ENCODE data around the gene YAF2.
A peak's percentile ranks its signal among the peaks of the same experiment; 100 is the strongest.

YAF2 gene

DNA sequence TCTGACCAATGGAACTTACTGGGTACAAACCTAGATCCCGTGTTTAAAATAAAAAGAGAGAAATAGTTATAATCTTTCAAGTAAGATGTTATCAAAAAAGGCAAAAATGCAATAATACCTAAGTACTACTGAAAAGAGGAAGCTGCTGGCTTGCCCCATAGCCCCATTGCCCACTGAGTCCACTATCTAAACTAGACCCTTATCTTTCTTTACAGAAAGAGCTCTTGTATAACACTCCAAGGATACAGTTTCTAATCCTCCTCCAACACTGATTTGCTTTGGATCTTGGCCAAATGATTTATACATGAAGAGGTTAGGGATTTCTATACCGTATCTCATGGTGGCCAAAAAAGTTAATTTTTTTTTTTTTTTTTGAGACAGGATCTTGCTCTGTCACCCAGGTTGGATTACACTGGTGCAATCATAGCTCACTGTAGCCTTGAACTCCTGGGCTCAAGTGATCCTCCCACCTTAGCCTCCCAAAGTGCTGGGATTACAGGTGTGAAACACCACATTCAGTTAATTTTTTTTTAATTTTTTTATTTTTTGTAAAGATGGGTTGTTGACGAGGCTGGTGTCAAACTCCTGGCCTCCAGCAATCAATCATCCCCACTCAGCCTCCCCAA is 96.0 kb downstream of the YAF2 start:
- Histone ChIP-seq H3K4me3 (ENCODE audit: low read depth, low read length) (no peak overlapping the region), H3K27me3 (no peaks in the 10 kb centered on the region), H3K36me3 (no peaks in the 10 kb centered on the region), H3K4me1 (no peaks in the 10 kb centered on the region), H3K9me3 (no peaks in the 10 kb centered on the region)
- TF ChIP-seq, protein P1, sequence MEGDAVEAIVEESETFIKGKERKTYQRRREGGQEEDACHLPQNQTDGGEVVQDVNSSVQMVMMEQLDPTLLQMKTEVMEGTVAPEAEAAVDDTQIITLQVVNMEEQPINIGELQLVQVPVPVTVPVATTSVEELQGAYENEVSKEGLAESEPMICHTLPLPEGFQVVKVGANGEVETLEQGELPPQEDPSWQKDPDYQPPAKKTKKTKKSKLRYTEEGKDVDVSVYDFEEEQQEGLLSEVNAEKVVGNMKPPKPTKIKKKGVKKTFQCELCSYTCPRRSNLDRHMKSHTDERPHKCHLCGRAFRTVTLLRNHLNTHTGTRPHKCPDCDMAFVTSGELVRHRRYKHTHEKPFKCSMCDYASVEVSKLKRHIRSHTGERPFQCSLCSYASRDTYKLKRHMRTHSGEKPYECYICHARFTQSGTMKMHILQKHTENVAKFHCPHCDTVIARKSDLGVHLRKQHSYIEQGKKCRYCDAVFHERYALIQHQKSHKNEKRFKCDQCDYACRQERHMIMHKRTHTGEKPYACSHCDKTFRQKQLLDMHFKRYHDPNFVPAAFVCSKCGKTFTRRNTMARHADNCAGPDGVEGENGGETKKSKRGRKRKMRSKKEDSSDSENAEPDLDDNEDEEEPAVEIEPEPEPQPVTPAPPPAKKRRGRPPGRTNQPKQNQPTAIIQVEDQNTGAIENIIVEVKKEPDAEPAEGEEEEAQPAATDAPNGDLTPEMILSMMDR (IDR thresholded peaks at IDR 0.05; ENCODE audit: low read depth, low read length), result no peak
- no peak for DNase-seq

DNA sequence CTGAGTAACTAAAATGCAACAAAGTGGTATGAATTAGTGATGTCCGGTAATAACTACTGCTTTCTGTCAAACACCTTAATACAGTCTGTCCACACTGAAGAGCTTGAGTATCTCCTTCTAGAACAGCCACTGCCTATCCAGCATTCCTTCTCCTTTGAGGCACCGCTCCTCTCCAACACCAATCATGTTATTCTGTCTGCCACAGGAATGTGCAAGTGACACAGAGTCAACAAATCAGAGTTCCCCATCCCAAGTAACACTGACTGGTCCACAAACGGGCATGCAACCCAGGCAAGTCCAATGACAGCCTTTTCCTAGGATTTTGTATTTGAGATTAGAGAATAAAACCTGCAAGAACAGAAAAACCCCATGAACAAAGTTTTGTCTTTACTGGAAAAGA is 97.1 kb downstream of the YAF2 start:
- Histone ChIP-seq H3K9me3 (no peaks in the 10 kb centered on the region), H3K4me1 (no peaks in the 10 kb centered on the region), H3K36me3 (no peaks in the 10 kb centered on the region), H3K27me3 (no peaks in the 10 kb centered on the region), H3K4me3 (ENCODE audit: low read depth, low read length) (no peak overlapping the region)
- DNase-seq, result no peak
- TF ChIP-seq, protein P1 (IDR thresholded peaks at IDR 0.05; ENCODE audit: low read depth, low read length), result no peak

DNA sequence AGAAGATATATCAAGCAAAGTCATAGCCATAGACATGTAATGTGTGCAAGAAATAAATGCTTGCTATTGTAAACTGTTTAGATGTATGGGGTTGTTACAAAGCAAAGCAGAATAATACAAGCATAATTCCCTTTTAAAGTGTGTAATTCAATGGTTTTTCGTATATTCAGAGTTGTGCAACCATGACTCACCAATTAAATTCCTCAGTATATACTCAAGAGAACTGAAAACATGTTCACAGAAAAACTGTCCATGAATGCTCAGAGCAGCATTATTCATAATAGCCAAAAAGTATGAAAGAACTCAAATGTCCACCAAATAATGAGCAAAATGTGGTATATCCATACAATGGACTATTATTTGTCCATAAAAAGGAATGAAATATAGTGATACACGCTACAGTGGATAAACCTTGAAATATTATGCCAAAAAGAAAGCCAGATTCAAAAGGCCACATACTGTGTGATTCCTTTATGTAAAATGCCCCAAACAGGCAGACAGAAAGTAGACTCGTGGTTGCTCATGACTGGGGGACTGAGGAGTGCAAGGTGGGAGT is 102.7 kb downstream of the YAF2 start:
- H3K36me3 ChIP-seq, result no peaks in the 10 kb centered on the region
- peaks cover 12% of the 10 kb centered on the region for H3K4me1 ChIP-seq
- no peaks in the 10 kb centered on the region for H3K9me3 ChIP-seq
- no peak for DNase-seq
- H3K4me3 ChIP-seq (ENCODE audit: low read depth, low read length), result no peak overlapping the region
- TF ChIP-seq, protein P1 (IDR thresholded peaks at IDR 0.05; ENCODE audit: low read depth, low read length), result no peak
- H3K27me3 ChIP-seq, result no peaks in the 10 kb centered on the region

DNA sequence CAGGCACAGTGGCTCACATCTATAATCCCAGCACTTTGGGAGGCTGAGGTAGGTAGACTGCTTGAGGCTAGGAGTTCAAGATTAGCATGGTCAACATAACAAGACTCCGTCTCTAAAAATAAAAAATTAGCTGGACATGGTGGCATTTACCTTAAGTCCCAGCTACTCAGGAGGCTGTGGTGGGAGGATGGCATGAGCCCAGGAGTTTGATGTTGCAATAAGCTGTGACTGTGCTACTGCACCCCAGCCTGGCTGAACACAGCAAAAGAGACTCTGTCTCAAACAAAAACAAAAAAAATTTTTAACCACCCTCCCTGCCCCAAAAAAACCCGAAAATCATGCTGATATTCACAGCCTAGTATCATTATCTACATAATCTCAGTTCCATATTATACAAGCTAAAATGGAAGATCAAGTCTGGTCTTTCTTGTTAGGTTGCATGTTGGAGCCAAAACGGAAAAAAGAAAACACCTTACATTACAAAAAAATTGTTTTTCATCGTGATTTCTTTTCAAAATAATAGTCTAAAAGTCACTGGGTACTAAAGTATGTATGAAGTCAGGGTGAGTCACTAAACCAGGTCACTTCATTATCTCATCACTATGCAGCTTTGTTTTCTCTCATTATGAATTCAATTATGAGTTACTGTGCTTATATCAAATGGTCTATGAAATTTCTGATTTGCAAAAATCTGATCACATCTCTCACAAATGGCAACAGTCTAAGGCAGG is 107.2 kb downstream of the YAF2 start:
- Histone ChIP-seq H3K27me3 (no peaks in the 10 kb centered on the region), H3K9me3 (no peaks in the 10 kb centered on the region), H3K4me3 (ENCODE audit: low read depth, low read length) (no peak overlapping the region), H3K4me1 (peaks cover 12% of the 10 kb centered on the region), H3K36me3 (no peaks in the 10 kb centered on the region)
- no peak for DNase-seq
- TF ChIP-seq, protein P1 (IDR thresholded peaks at IDR 0.05; ENCODE audit: low read depth, low read length), result no peak

DNA sequence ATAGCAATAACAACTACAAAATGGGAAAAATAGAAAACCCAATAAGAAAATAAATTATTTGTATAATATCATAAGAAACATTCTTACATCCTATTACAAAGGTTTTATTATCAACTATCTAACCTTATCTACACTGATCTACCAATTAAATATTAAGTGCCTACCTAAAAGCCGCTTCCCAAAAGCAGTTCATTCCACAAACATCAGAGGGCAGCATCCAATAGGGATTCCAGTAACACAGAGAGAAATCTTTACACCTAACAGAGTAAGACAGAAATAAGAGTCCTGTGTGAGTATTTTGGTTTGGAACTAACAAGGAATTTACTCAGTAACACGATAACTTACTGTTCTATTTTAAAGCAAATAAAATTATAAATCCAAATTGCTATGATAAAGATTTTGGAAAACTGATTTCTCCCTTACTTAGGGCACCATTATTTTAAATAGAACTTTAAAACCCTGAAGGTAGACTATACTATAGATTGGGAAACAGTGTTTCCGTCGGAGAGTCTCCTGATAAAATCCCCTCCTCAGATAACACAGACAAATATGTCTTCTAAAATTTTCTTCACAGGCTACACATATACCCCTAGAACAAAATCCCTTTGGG is 108.3 kb downstream of the YAF2 start:
- H3K36me3 ChIP-seq, result no peaks in the 10 kb centered on the region
- H3K4me3 ChIP-seq (ENCODE audit: low read depth, low read length), result no peak overlapping the region
- H3K9me3 ChIP-seq, result no peaks in the 10 kb centered on the region
- no peaks in the 10 kb centered on the region for H3K27me3 ChIP-seq
- TF ChIP-seq, protein P1 (IDR thresholded peaks at IDR 0.05; ENCODE audit: low read depth, low read length), result peak; percentile 91
- peak; percentile 40 for DNase-seq
- H3K4me1 ChIP-seq, result peaks cover 12% of the 10 kb centered on the region

Measured in BE2C (cell line).